IMR-90 (cell line): ENCODE results near the gene PPM1L. TPM values are rescaled to one million over a fixed set of nuclear protein-coding genes. Genes with fewer than 3 reads are reported as not detected.

Source experiments
- ATAC-seq: fragments of 200-7000 bp; cut with Tn5 transposase; 2 replicates; pipeline ENCODE4 v1.9.1; 2020; ENCODE audit warnings: low read depth, mild to moderate bottlenecking, moderate library complexity
- BruUV-seq: library from RNA; stranded (reverse); fragments of 400-500 nt; replicated peaks from 2 replicates; lab custom pipeline; 2021; lab: Mats Ljungman, UMichigan
- CTCF ChIA-PET: fragments of 300-600 bp; formaldehyde crosslinking; extraction: SDS; loops from one replicate; lab custom pipeline; 2021; ENCODE audit warnings: antibody characterized with exemption; lab: Yijun Ruan, JAX
- POLR2A ChIA-PET: fragments of 300-600 bp; sonication (Branson Sonifier 250); formaldehyde crosslinking; loops from one replicate; lab custom pipeline; 2022; ENCODE audit warnings: antibody characterized with exemption; ENCODE audit not compliant: unreplicated experiment; lab: Charles Lee
- DNase-seq: peaks from one replicate; pipeline ENCODE4 v3.0.0; 2013
- H2AFZ ChIP-seq: replicated peaks from 2 replicates; pipeline ENCODE3; 2013; ENCODE audit warnings: low read length, mild to moderate bottlenecking; ENCODE audit not compliant: poor library complexity
- H2AK5ac ChIP-seq: 2 replicates; pipeline ENCODE4 v1.6.1; 2013; ENCODE audit warnings: low read depth, low read length, inconsistent platforms
- H2AK9ac ChIP-seq: replicated peaks from 2 replicates; pipeline ENCODE3; 2013; ENCODE audit warnings: mild to moderate bottlenecking, low read depth, low read length, moderate library complexity; ENCODE audit not compliant: poor library complexity
- H2BK120ac ChIP-seq: 2 replicates; pipeline ENCODE4 v1.6.1; 2013; ENCODE audit warnings: low read depth, low read length, inconsistent platforms
- H2BK15ac ChIP-seq: 3 replicates; pipeline ENCODE4 v1.6.1; 2013; ENCODE audit warnings: low read depth, low read length, inconsistent platforms
- H2BK20ac ChIP-seq: 2 replicates; pipeline ENCODE4 v1.6.1; 2013; ENCODE audit warnings: low read depth, mild to moderate bottlenecking, inconsistent platforms, low read length, moderate library complexity
- H2BK5ac ChIP-seq: 2 replicates; pipeline ENCODE4 v1.6.1; 2013; ENCODE audit warnings: mild to moderate bottlenecking, low read depth, low read length, inconsistent platforms; ENCODE audit not compliant: poor library complexity, severe bottlenecking
- H3K14ac ChIP-seq: replicated peaks from 2 replicates; pipeline ENCODE4 v1.6.1; 2013; ENCODE audit warnings: low read depth, low read length, inconsistent platforms
- H3K18ac ChIP-seq: 2 replicates; pipeline ENCODE4 v1.6.1; 2013; ENCODE audit warnings: low read depth, low read length, control low read depth
- H3K23ac ChIP-seq: 2 replicates; pipeline ENCODE4 v1.6.1; 2013; ENCODE audit warnings: low read depth, low read length, inconsistent platforms
- H3K27ac ChIP-seq: 2 replicates; pipeline ENCODE4 v1.5.1; 2013; ENCODE audit warnings: mild to moderate bottlenecking, control low read depth, low read length; ENCODE audit not compliant: insufficient read depth
- H3K27me3 ChIP-seq: 2 replicates; pipeline ENCODE4 v1.6.1; 2013; ENCODE audit warnings: low read length; ENCODE audit not compliant: control insufficient read depth, insufficient read depth
- H3K36me3 ChIP-seq: 2 replicates; pipeline ENCODE4 v1.6.1; 2013; ENCODE audit warnings: low read length, mixed read lengths; ENCODE audit not compliant: control insufficient read depth, insufficient read depth
- H3K4ac ChIP-seq: 2 replicates; pipeline ENCODE4 v1.6.1; 2013; ENCODE audit warnings: low read depth, low read length, inconsistent platforms
- H3K4me1 ChIP-seq: 2 replicates; pipeline ENCODE4 v1.6.1; 2013; ENCODE audit warnings: low read length, mixed read lengths; ENCODE audit not compliant: control insufficient read depth, insufficient read depth
- H3K4me2 ChIP-seq: 2 replicates; pipeline ENCODE4 v1.6.1; 2013; ENCODE audit warnings: low read depth, mild to moderate bottlenecking, control low read depth, low read length, moderate library complexity
- H3K4me3 ChIP-seq: 2 replicates; pipeline ENCODE4 v1.5.1; 2013; ENCODE audit warnings: low read depth, mild to moderate bottlenecking, control low read depth, low read length, moderate library complexity; ENCODE audit not compliant: insufficient read depth
- H3K56ac ChIP-seq: 2 replicates; pipeline ENCODE4 v1.6.1; 2013; ENCODE audit warnings: low read length, inconsistent platforms; ENCODE audit not compliant: insufficient read depth; ENCODE audit errors: extremely low read depth
- H3K79me1 ChIP-seq, 2 experiments: 2 replicates each; pipeline ENCODE4 v1.6.1; 2013; ENCODE audit warnings: low read length in 2 of 2, inconsistent platforms in 1 of 2, low read depth in 1 of 2
- H3K9ac ChIP-seq: 2 replicates; pipeline ENCODE4 v1.6.1; 2013; ENCODE audit warnings: low read depth, low read length, control low read depth
- H3K9me1 ChIP-seq: 2 replicates; pipeline ENCODE4 v1.6.1; 2013; ENCODE audit warnings: low read length, inconsistent platforms; ENCODE audit not compliant: insufficient read depth
- H3K9me3 ChIP-seq: 2 replicates; pipeline ENCODE4 v1.6.1; 2013; ENCODE audit warnings: low read length; ENCODE audit not compliant: control insufficient read depth, insufficient read depth
- H4K20me1 ChIP-seq: 2 replicates; pipeline ENCODE4 v1.6.1; 2013; ENCODE audit warnings: low read length, inconsistent platforms; ENCODE audit not compliant: insufficient read depth
- H4K5ac ChIP-seq: 2 replicates; pipeline ENCODE4 v1.6.1; 2013; ENCODE audit warnings: mild to moderate bottlenecking, low read depth, low read length, control low read depth
- H4K8ac ChIP-seq, 2 experiments: 2 replicates each; pipeline ENCODE4 v1.6.1; 2013; ENCODE audit warnings: low read depth in 2 of 2, low read length in 2 of 2, control low read depth in 1 of 2, inconsistent platforms in 1 of 2
- H4K91ac ChIP-seq: 2 replicates; pipeline ENCODE4 v1.6.1; 2013; ENCODE audit warnings: low read depth, low read length, inconsistent platforms; ENCODE audit not compliant: insufficient read depth
- CTCF ChIP-seq: conservative IDR thresholded peaks from 2 replicates; pipeline ENCODE4 v1.5.1; 2012; ENCODE audit warnings: mild to moderate bottlenecking, low read depth, low read length, improper control_type of control experiment
- ELK1 ChIP-seq: fragments of 150-350 bp; IDR thresholded peaks from 2 replicates; pipeline ENCODE4 v1.6.1; 2016; ENCODE audit warnings: low read depth, mild to moderate bottlenecking, low read length, moderate library complexity, borderline replicate concordance
- WGBS, 2 experiments: methylation state at CpG; one replicate each; pipeline versions ENCODE4 v1.1.5 to v1.1.7; 2013; ENCODE audit warnings: missing lambda C conversion rate in 2 of 2; ENCODE audit not compliant: insufficient read length in 1 of 2; ENCODE audit errors: extremely low coverage in 2 of 2; 5-methylcytosine and 5-hydroxymethylcytosine counted together
- dilution Hi-C: fragments of 300-500 bp; cut with HindIII; formaldehyde crosslinking; loops from one replicate; pipeline ENCODE4 v1.14.3; 2018; ENCODE audit warnings: low sequenced_read_pairs; ENCODE audit not compliant: unreplicated experiment
- in situ Hi-C: fragments of 300-500 bp; cut with MboI; formaldehyde crosslinking; loops from 3 replicates; pipeline ENCODE4 v1.14.3; 2019; ENCODE audit warnings: low sequenced_read_pairs, inconsistent platforms, mixed read lengths
- intact Hi-C: fragments of 100-400 bp; cut with micrococcal nuclease; formaldehyde crosslinking; loops from 2 replicates; pipeline ENCODE4 v1.10.0; 2022
- polyA plus RNA-seq, 3 experiments: library from polyadenylated mRNA; depleted of rRNA; stranded (reverse); fragments of >200 nt; gene quantifications; 2 replicates each; pipeline ENCODE4 v1.2.3, GENCODE V29; 2012; ENCODE audit warnings: low replicate concordance in 1 of 3
- total RNA-seq: library from RNA; depleted of rRNA; stranded (reverse); fragments of >200 nt; gene quantifications from 2 replicates; pipeline ENCODE4 v1.2.3, GENCODE V29; 2012

PPM1L gene
- total and polyA plus RNA-seq, 2 of the 4 experiments (the other 2 are of a cell fraction) = 0.14 to 0.18 TPM

GRCh38 chr3:160928183-160928726, 172.2 kb downstream of the PPM1L start:
- Histone ChIP-seq H3K36me3 (no peaks in the 10 kb centered on the region), H3K9me3 (no peaks in the 10 kb centered on the region), H2BK20ac (no peak overlapping the region), H3K4me3 (no peak overlapping the region), H3K79me1 (no peaks in the 10 kb centered on the region), H3K4me2 (no peak overlapping the region), H3K27ac (no peak overlapping the region), H3K4ac (no peak overlapping the region), H3K56ac (no peak overlapping the region), H4K20me1 (no peaks in the 10 kb centered on the region), H2AK5ac (no peak overlapping the region), H3K4me1 (no peaks in the 10 kb centered on the region), H2BK120ac (no peak overlapping the region), H4K5ac (no peak overlapping the region), H3K18ac (no peak overlapping the region), H3K23ac (no peak overlapping the region), H3K9me1 (no peaks in the 10 kb centered on the region), H3K27me3 (peaks cover 5% of the 10 kb centered on the region; the same call in 1 of the 2 replicates), H2BK15ac (no peak overlapping the region), H4K8ac (no peak overlapping the region), H4K91ac (no peak overlapping the region), H2BK5ac (no peak overlapping the region), H2AFZ (no peak overlapping the region), H2AK9ac (no peak overlapping the region), H3K9ac (no peak overlapping the region), H3K14ac (no peak overlapping the region)
- in situ Hi-C loops (loop anchor here (25.0 kb wide), 1 partner anchor 484 kb away; no protein-coding TSS in a partner anchor), intact Hi-C loops (no loop called here), dilution Hi-C loops (no loop called here)
- ChIA-PET CTCF (interaction anchor here (1.1 kb wide), 1 partner anchor 15 kb away, joined by 3 read pairs; no protein-coding TSS in a partner anchor), POLR2A (no interaction called here)
- no peak for ATAC-seq
- no peak for DNase-seq
- no CpG with 5 or more reads among the region's 5 CpGs for WGBS, 2 experiments
- no TSS peak for BruUV-seq
- no peak for TF ChIP-seq ELK1
- TF ChIP-seq CTCF = 0 out of 2 replicates have a peak, but pooled peaks have one; percentile 4
